ENCODE results near the gene ADGRA1. TPM values are rescaled to one million over a fixed set of nuclear protein-coding genes. Genes with fewer than 3 reads are reported as not detected.

Gene ADGRA1
- total and polyA plus RNA-seq, 2 of the 8 experiments (the other 6 are each of a cell fraction or from before 2014, with no cell fraction given): 0.17 to 0.21 TPM

GRCh38 chr10:133154996-133155778 lies 67.5 kb downstream of the ADGRA1 start (continued):
- TF ChIP-seq NRF1 (IDR thresholded peaks at IDR 0.05; ENCODE audit: low read depth, low read length) (no peak), SP1 (IDR thresholded peaks at IDR 0.05; ENCODE audit: low read depth, low read length) (no peak), E2F6 (IDR thresholded peaks at IDR 0.05) (no peak), MAFK (IDR thresholded peaks at IDR 0.05; ENCODE audit: low read depth, low read length) (no peak), CEBPB (IDR thresholded peaks at IDR 0.05; ENCODE audit: low read depth, low read length) (no peak)
